ENCODE results near the gene ALCAM.
"Not testable (repeated sequence)": the region's sequence is repeated elsewhere in the genome, so short reads cannot be mapped to it uniquely, and the experiment has no call there.

Gene ALCAM

DNA sequence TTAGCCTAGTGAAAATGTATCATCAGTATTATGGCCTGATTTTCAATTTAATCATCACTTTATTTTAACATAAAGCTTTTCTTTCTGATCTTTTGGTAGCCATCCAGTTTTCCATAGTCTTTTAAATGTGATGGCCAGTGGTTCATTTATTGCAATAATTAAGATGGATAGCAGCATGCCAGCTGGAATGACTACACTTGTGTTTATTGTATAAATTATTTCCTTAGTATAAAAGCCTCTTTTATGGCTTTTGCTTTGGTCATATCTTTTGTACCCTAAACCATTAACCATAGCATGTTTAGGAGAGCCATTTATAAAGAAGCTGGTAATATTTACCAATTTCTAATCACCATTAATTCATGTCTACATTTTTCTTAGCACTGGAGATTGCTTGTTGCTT, 31.7 kb downstream of the ALCAM start:
- H3K27me3 ChIP-seq (ENCODE audit: control insufficient read depth, insufficient read depth, low read length): no peaks in the 10 kb centered on the region
- no peaks in the 10 kb centered on the region for H3K36me3 ChIP-seq (ENCODE audit: control insufficient read depth, low read depth, low read length)
- H3K9ac ChIP-seq (ENCODE audit: low read length): no peak overlapping the region
- H3K27ac ChIP-seq (ENCODE audit: low read length): no peak overlapping the region
- no peaks in the 10 kb centered on the region for H3K9me3 ChIP-seq (ENCODE audit: control insufficient read depth, low read depth, low read length)
- no peak overlapping the region for H3K4me3 ChIP-seq (ENCODE audit: low read length)
- peaks cover 11% of the 10 kb centered on the region for H3K4me1 ChIP-seq (ENCODE audit: control insufficient read depth, low read depth, low read length)

DNA sequence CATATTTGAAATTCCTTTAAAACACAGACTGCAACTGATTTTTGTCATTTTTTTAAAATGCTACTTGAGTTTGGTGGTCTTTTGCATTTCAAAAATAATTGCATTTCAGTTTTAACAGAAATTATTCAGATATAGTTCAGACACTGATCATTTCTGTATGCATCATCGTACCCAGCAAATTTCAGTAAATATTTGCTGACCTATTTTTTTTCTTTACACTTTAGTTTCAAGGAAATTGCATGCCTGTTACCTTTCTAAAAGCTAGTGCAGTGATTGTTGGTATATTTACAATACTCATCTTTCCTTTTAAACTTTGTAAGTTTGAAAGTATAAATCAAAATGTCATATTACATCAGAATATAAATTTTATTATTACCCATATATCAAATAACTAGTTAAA, 32.4 kb downstream of the ALCAM start:
- Histone ChIP-seq H3K9me3 (ENCODE audit: control insufficient read depth, low read depth, low read length) (peaks cover 4% of the 10 kb centered on the region), H3K9ac (ENCODE audit: low read length) (no peak overlapping the region), H3K4me3 (ENCODE audit: low read length) (no peak overlapping the region), H3K27me3 (ENCODE audit: control insufficient read depth, insufficient read depth, low read length) (no peaks in the 10 kb centered on the region), H3K4me1 (ENCODE audit: control insufficient read depth, low read depth, low read length) (peaks cover 8% of the 10 kb centered on the region), H3K36me3 (ENCODE audit: control insufficient read depth, low read depth, low read length) (no peaks in the 10 kb centered on the region), H3K27ac (ENCODE audit: low read length) (no peak overlapping the region)

DNA sequence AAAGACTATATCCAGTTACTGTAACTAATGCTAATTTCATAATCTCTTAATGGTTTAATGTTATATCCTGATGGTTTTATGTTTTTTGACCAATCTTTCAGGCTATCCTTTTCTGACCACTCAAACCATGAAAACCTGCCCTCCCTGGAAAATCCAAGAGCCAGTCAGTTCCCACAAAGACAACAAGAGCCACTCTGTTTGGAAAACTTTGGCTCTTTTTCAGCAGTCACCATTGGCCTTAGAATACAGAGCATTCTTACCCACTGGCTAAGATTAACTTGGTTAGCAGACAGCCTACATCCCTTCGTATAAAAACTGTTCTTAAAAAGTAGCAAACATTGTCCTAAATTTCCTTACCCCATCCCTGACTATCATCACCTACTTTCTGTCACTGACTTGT, 32.9 kb downstream of the ALCAM start:
- no peak overlapping the region for H3K4me3 ChIP-seq (ENCODE audit: low read length)
- peaks cover 4% of the 10 kb centered on the region for H3K9me3 ChIP-seq (ENCODE audit: control insufficient read depth, low read depth, low read length)
- no peak overlapping the region for H3K27ac ChIP-seq (ENCODE audit: low read length)
- H3K9ac ChIP-seq (ENCODE audit: low read length): no peak overlapping the region
- peaks cover 3% of the 10 kb centered on the region for H3K4me1 ChIP-seq (ENCODE audit: control insufficient read depth, low read depth, low read length)
- H3K27me3 ChIP-seq (ENCODE audit: control insufficient read depth, insufficient read depth, low read length): no peaks in the 10 kb centered on the region
- no peaks in the 10 kb centered on the region for H3K36me3 ChIP-seq (ENCODE audit: control insufficient read depth, low read depth, low read length)

DNA sequence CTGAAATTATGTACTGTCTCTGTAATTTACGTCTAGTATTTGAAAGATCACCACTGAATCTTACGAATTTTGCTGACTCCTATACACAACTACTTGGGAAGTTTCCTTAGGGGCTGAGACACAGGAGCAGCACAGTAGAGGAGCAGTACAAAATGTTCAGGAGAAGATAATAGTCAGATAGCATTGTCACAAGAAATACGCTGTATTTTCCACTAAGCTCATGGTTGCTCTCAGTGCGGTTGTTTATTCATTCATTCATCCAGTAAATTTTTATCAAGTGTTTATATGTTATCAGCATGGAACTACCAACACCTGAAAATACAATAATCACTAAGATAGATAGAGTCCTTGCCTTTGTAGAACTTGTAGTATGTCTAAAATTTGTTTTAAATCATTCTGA, 34.5 kb downstream of the ALCAM start:
- Histone ChIP-seq H3K4me1 (ENCODE audit: control insufficient read depth, low read depth, low read length) (peaks cover 3% of the 10 kb centered on the region), H3K27ac (ENCODE audit: low read length) (no peak overlapping the region), H3K9me3 (ENCODE audit: control insufficient read depth, low read depth, low read length) (peaks cover 4% of the 10 kb centered on the region), H3K36me3 (ENCODE audit: control insufficient read depth, low read depth, low read length) (no peaks in the 10 kb centered on the region), H3K9ac (ENCODE audit: low read length) (no peak overlapping the region), H3K27me3 (ENCODE audit: control insufficient read depth, insufficient read depth, low read length) (no peaks in the 10 kb centered on the region), H3K4me3 (ENCODE audit: low read length) (no peak overlapping the region)

DNA sequence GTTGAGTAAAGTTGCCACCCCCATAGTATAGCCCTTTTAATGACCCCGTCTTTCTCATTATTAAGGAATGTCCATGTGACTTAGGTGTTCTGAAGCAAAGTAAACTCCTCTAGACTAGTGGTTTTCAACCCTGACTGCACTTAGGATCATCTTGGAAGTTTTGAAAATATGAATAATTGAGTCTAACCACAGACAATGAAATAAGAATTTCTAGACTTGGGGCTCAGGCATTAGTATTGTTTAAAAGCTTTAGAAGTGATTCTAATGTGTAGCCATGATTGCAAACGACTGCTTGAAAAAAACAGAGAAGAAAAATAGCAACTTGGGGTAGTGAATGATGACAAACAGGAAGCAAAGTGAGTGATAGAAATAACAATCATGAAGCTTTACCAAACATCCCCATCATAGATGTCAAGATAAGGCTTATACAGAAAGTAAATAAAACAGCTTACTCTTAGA, 35.0 kb downstream of the ALCAM start:
- Histone ChIP-seq H3K36me3 (ENCODE audit: control insufficient read depth, low read depth, low read length) (no peaks in the 10 kb centered on the region), H3K4me1 (ENCODE audit: control insufficient read depth, low read depth, low read length) (peaks cover 3% of the 10 kb centered on the region), H3K27me3 (ENCODE audit: control insufficient read depth, insufficient read depth, low read length) (no peaks in the 10 kb centered on the region), H3K9me3 (ENCODE audit: control insufficient read depth, low read depth, low read length) (peaks cover 4% of the 10 kb centered on the region), H3K27ac (ENCODE audit: low read length) (no peak overlapping the region), H3K4me3 (ENCODE audit: low read length) (no peak overlapping the region), H3K9ac (ENCODE audit: low read length) (no peak overlapping the region)

DNA sequence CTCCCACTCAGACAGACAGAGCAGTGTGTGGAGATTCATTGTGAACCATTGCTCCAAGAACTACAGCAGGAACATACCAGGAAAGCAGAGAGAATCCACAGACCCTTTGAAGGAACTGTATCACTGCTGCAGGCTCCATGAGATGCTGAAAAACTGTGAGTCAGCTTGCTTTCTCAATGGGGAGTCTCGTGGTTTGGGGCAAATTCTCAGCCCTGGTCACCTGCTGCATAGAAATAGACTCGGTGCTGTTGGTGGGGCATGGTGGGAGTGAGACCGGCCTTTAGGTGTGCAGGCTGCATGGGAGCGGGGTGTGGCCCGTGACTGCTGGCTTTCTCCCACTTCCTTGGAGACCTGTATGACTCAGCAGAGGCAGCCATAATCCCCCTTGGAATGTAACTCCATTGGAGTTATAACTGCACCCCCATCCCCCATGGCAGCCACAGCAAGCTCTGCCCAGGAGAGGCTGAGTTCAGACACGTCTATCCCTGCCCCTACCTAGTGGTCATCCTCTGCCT, 35.6 kb downstream of the ALCAM start:
- Histone ChIP-seq H3K27me3 (ENCODE audit: control insufficient read depth, insufficient read depth, low read length) (no peaks in the 10 kb centered on the region), H3K4me1 (ENCODE audit: control insufficient read depth, low read depth, low read length) (peaks cover 3% of the 10 kb centered on the region), H3K27ac (ENCODE audit: low read length) (no peak overlapping the region), H3K36me3 (ENCODE audit: control insufficient read depth, low read depth, low read length) (no peaks in the 10 kb centered on the region), H3K9ac (ENCODE audit: low read length) (no peak overlapping the region), H3K4me3 (ENCODE audit: low read length) (no peak overlapping the region), H3K9me3 (ENCODE audit: control insufficient read depth, low read depth, low read length) (peaks cover 4% of the 10 kb centered on the region)

DNA sequence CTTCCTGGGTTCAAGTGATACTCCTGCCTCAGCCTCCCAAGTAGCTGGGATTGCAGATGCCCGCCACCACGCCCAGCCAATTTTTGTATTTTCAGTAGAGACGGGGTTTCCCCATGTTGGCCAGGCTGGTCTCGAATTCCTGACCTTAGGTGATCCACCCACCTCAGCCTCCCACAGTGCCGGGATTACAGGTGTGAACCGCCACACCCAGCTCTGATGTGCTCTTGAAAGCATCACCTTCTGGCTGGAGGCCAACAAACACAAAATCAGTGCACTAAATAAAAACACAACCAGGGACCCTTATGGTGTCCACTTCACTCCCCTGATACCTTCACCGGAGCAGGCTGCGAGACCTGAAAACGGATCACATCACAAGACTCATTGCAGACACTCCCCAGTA, 36.3 kb downstream of the ALCAM start:
- not testable (repeated sequence) for H3K9me3 ChIP-seq (ENCODE audit: control insufficient read depth, low read depth, low read length); H3K4me1 ChIP-seq (ENCODE audit: control insufficient read depth, low read depth, low read length); H3K27ac ChIP-seq (ENCODE audit: low read length); H3K36me3 ChIP-seq (ENCODE audit: control insufficient read depth, low read depth, low read length); H3K4me3 ChIP-seq (ENCODE audit: low read length); H3K27me3 ChIP-seq (ENCODE audit: control insufficient read depth, insufficient read depth, low read length); H3K9ac ChIP-seq (ENCODE audit: low read length)

DNA sequence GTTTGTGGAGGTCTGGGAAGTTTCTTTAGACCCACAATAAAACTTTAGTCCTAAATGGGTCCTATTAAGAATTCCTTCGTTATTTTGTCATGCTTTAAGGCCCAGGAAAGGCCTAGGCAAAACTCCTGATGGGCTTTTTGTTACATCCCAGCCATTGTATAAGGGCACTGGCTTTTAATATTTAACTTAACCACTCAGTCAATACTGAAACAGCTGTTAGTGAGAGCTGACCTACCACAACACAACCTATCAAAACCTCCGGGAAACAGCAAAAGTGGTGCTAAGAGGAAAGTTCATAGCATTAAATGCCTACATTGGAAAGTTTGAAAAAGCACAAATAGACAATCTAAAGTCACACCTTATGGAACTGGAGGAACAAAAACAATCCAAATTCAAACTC, 39.6 kb downstream of the ALCAM start:
- no peak overlapping the region for H3K4me3 ChIP-seq (ENCODE audit: low read length)
- no peak overlapping the region for H3K9ac ChIP-seq (ENCODE audit: low read length)
- H3K9me3 ChIP-seq (ENCODE audit: control insufficient read depth, low read depth, low read length): peaks cover 4% of the 10 kb centered on the region
- no peak overlapping the region for H3K27ac ChIP-seq (ENCODE audit: low read length)
- no peaks in the 10 kb centered on the region for H3K36me3 ChIP-seq (ENCODE audit: control insufficient read depth, low read depth, low read length)
- H3K27me3 ChIP-seq (ENCODE audit: control insufficient read depth, insufficient read depth, low read length): no peaks in the 10 kb centered on the region
- H3K4me1 ChIP-seq (ENCODE audit: control insufficient read depth, low read depth, low read length): no peaks in the 10 kb centered on the region

DNA sequence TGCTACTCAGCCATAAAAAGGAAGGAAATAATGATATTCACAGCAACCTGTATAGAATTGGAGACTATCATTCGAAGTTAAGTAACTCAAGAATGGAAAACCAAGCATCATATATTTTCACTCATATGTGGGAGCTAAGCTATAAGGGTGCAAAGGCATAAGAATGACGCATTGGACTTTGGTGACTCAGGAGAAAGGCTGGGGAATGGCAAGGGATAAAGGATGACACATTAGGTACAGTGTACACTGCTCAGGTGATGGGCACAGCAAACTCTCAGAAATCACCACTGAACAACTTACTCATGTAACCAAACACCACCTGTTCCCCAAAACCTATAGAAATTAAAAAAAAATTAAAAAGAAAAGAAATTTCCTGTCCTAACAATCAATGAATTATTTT, 42.7 kb downstream of the ALCAM start:
- Histone ChIP-seq H3K9ac (ENCODE audit: low read length) (no peak overlapping the region), H3K9me3 (ENCODE audit: control insufficient read depth, low read depth, low read length) (no peaks in the 10 kb centered on the region), H3K36me3 (ENCODE audit: control insufficient read depth, low read depth, low read length) (no peaks in the 10 kb centered on the region), H3K4me1 (ENCODE audit: control insufficient read depth, low read depth, low read length) (no peaks in the 10 kb centered on the region), H3K4me3 (ENCODE audit: low read length) (no peak overlapping the region), H3K27me3 (ENCODE audit: control insufficient read depth, insufficient read depth, low read length) (no peaks in the 10 kb centered on the region), H3K27ac (ENCODE audit: low read length) (no peak overlapping the region)

DNA sequence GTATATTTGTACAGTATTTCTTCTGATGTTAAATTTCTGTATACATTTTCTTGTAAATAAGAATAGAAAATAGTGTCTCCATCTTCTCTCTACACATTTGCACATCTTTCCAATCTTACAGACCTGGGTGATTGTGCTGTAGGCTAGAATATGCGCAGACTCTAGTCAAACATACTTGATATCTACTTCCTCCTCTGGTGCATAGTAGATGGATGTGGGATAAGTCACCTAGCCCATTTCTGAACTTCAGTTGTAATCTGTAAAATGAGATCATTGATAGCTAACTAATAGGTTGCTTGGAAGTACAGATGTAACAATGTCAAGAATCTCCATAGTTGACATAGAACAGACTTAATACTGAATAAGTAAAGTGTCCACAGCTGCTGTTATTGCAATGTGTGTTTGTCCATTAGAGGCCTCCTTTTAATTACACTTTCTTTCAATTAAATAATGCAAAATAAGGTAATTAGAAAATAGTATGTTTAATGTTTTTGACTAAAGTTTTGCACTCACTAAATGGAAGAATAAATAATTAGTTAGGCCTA, 46.7 kb downstream of the ALCAM start:
- no peaks in the 10 kb centered on the region for H3K36me3 ChIP-seq (ENCODE audit: control insufficient read depth, low read depth, low read length)
- H3K4me3 ChIP-seq (ENCODE audit: low read length): no peak overlapping the region
- no peaks in the 10 kb centered on the region for H3K9me3 ChIP-seq (ENCODE audit: control insufficient read depth, low read depth, low read length)
- H3K9ac ChIP-seq (ENCODE audit: low read length): no peak overlapping the region
- H3K4me1 ChIP-seq (ENCODE audit: control insufficient read depth, low read depth, low read length): no peaks in the 10 kb centered on the region
- no peak overlapping the region for H3K27ac ChIP-seq (ENCODE audit: low read length)
- H3K27me3 ChIP-seq (ENCODE audit: control insufficient read depth, insufficient read depth, low read length): no peaks in the 10 kb centered on the region

DNA sequence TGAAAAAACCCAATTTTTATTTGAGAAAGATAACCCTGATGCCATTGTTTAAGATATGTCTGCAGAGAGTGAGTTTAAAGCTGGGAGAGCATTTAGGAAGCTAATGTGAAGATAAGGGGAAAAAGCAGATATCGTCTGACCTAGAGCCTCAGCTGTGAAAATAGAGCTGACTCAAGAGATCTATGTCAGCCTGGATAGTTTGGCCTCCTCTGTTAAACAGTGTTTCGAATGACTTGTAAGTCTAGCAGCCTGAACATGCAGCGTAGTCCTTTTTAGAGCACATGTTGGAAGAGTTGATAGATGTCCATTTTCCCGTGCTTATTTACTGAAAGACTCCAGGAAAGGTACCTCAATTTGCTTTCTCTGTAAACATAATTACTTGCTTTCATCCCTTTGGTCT, 48.1 kb downstream of the ALCAM start:
- Histone ChIP-seq H3K9me3 (ENCODE audit: control insufficient read depth, low read depth, low read length) (no peaks in the 10 kb centered on the region), H3K9ac (ENCODE audit: low read length) (no peak overlapping the region), H3K4me1 (ENCODE audit: control insufficient read depth, low read depth, low read length) (no peaks in the 10 kb centered on the region), H3K27ac (ENCODE audit: low read length) (no peak overlapping the region), H3K27me3 (ENCODE audit: control insufficient read depth, insufficient read depth, low read length) (no peaks in the 10 kb centered on the region), H3K4me3 (ENCODE audit: low read length) (no peak overlapping the region), H3K36me3 (ENCODE audit: control insufficient read depth, low read depth, low read length) (no peaks in the 10 kb centered on the region)

DNA sequence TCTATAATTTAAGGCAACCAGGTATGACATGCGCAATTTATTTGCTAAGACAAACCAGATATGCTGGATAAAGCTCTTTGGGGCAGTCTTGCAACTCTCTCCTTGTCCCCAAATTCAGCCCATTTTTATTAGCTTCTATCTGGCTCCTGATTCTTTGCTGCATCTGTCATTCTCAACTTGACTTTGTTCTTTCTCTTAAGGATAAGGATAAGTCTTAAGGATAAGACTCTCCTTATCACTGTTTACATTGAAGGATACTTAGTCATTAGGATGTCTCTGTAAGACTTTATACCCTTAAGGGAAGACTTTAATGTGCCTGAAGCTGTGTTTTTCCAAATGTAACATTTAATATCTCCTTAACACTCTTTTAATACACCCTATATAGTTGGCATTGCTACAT, 49.2 kb downstream of the ALCAM start:
- Histone ChIP-seq H3K9ac (ENCODE audit: low read length) (no peak overlapping the region), H3K27me3 (ENCODE audit: control insufficient read depth, insufficient read depth, low read length) (no peaks in the 10 kb centered on the region), H3K36me3 (ENCODE audit: control insufficient read depth, low read depth, low read length) (no peaks in the 10 kb centered on the region), H3K9me3 (ENCODE audit: control insufficient read depth, low read depth, low read length) (no peaks in the 10 kb centered on the region), H3K4me1 (ENCODE audit: control insufficient read depth, low read depth, low read length) (no peaks in the 10 kb centered on the region), H3K27ac (ENCODE audit: low read length) (no peak overlapping the region), H3K4me3 (ENCODE audit: low read length) (no peak overlapping the region)
